ENCODE data around the gene TMEM74B.

GRCh38 chr20:1195226-1195625, 10.4 kb upstream of the TMEM74B start:
- no peak for TF ChIP-seq CTCF (IDR thresholded peaks at IDR 0.05 in 8 of 11, conservative IDR thresholded peaks at IDR 0.05 in 3 of 11)
- TF ChIP-seq POLR2A (IDR thresholded peaks at IDR 0.05), result no peak

All from spleen (tissue), 7 donors.